H1 (cell line): ENCODE measurements around the gene CBFA2T2. TPM values are rescaled to one million over a fixed set of nuclear protein-coding genes. Genes with fewer than 3 reads are reported as not detected.
"Not testable (repeated sequence)": the region's sequence is repeated elsewhere in the genome, so short reads cannot be mapped to it uniquely, and the experiment has no call there.

Source experiments
- CTCF ChIA-PET: fragments of 300-600 bp; sonication (Branson Sonifier 250); formaldehyde crosslinking; loops from one replicate; lab custom pipeline; 2021; ENCODE audit not compliant: partially characterized antibody; lab: Charles Lee
- POLR2A ChIA-PET: fragments of 300-600 bp; sonication (Branson Sonifier 250); formaldehyde crosslinking; loops from one replicate; lab custom pipeline; 2021; ENCODE audit warnings: inconsistent platforms; ENCODE audit not compliant: partially characterized antibody; lab: Charles Lee
- DNase-seq, 2 experiments: peaks; one replicate each; pipeline versions ENCODE4 v3.0.0 to v3.0.0-alpha.2; 2010 to 2022; ENCODE audit warnings: low spot score in 2 of 2, low read depth in 1 of 2, mixed read lengths in 1 of 2
- FAIRE-seq: peaks from 2 replicates; lab custom pipeline; 2011; peaks lifted over from hg19 to GRCh38; lab: Jason Lieb, UNC
- H2AFZ ChIP-seq: 2 replicates; pipeline ENCODE4 v1.8.1; 2012; ENCODE audit warnings: low read length, inconsistent platforms
- H2AK5ac ChIP-seq: 2 replicates; pipeline ENCODE4 v1.6.1; 2013; ENCODE audit warnings: low read depth, low read length
- H2BK120ac ChIP-seq: replicated peaks from 2 replicates; pipeline ENCODE3; 2013; ENCODE audit warnings: low read depth, low read length, inconsistent platforms
- H2BK12ac ChIP-seq: 2 replicates; pipeline ENCODE4 v1.6.1; 2013; ENCODE audit warnings: low read depth, low read length
- H2BK15ac ChIP-seq: 2 replicates; pipeline ENCODE4 v1.6.1; 2013; ENCODE audit warnings: low read length
- H2BK20ac ChIP-seq: 2 replicates; pipeline ENCODE4 v1.6.1; 2013; ENCODE audit warnings: low read length
- H2BK5ac ChIP-seq: 2 replicates; pipeline ENCODE4 v1.6.1; 2013; ENCODE audit warnings: low read depth, low read length
- H3K14ac ChIP-seq: 2 replicates; pipeline ENCODE4 v1.6.1; 2013; ENCODE audit warnings: inconsistent platforms; ENCODE audit not compliant: insufficient read length
- H3K18ac ChIP-seq: 2 replicates; pipeline ENCODE4 v1.6.1; 2013; ENCODE audit warnings: low read length; ENCODE audit errors: extremely low read depth
- H3K23ac ChIP-seq: 2 replicates; pipeline ENCODE4 v1.6.1; 2013; ENCODE audit warnings: inconsistent platforms; ENCODE audit not compliant: insufficient read length
- H3K23me2 ChIP-seq: 2 replicates; pipeline ENCODE4 v1.6.1; 2013; ENCODE audit warnings: low read depth, low read length
- H3K27ac ChIP-seq: 2 replicates; pipeline ENCODE4 v1.6.1; 2011; ENCODE audit warnings: low read depth, low read length, inconsistent platforms
- H3K27me3 ChIP-seq, 4 experiments: replicated peaks in 1 of 4; 1 replicate in 1 of 4; 2 replicates in 3 of 4; pipeline versions ENCODE4 v1.6.1 to v1.8.1; 2011 to 2013; ENCODE audit warnings: low read length in 3 of 4, mild to moderate bottlenecking in 3 of 4, inconsistent platforms in 2 of 4, mixed read lengths in 2 of 4, moderate library complexity in 1 of 4; ENCODE audit not compliant: control insufficient read depth in 3 of 4, insufficient read depth in 3 of 4; ENCODE audit errors: extremely low read depth in 1 of 4
- H3K36me3 ChIP-seq, 4 experiments: 2 replicates each; pipeline versions ENCODE4 v1.6.1 to v1.8.1; 2011 to 2013; ENCODE audit warnings: mild to moderate bottlenecking in 4 of 4, low read length in 3 of 4, moderate library complexity in 2 of 4, control low read depth in 1 of 4, inconsistent platforms in 1 of 4; ENCODE audit not compliant: insufficient read depth in 4 of 4, control insufficient read depth in 2 of 4
- H3K4ac ChIP-seq: replicated peaks from 2 replicates; pipeline ENCODE3; 2013; ENCODE audit warnings: low read length, low read depth, mixed read lengths, inconsistent platforms; ENCODE audit not compliant: insufficient read length
- H3K4me1 ChIP-seq, 4 experiments: replicated peaks in 1 of 4; 1 replicate in 1 of 4; 2 replicates in 3 of 4; pipeline versions ENCODE4 v1.6.1 to v1.8.1; 2011 to 2013; ENCODE audit warnings: low read length in 3 of 4, inconsistent platforms in 2 of 4, mixed read lengths in 1 of 4; ENCODE audit not compliant: insufficient read depth in 4 of 4, control insufficient read depth in 3 of 4
- H3K4me2 ChIP-seq, 2 experiments: 2 replicates each; pipeline versions ENCODE4 v1.6.1 to v1.8.1; 2011 to 2013; ENCODE audit warnings: low read depth in 2 of 2, low read length in 2 of 2, control low read depth in 1 of 2, inconsistent platforms in 1 of 2, mild to moderate bottlenecking in 1 of 2; ENCODE audit not compliant: insufficient read depth in 1 of 2
- H3K4me3 ChIP-seq, 4 experiments: fragments of 200-600, 300-600 bp in 1 of 4; sonication (generic), shearing (Covaris generic), sonication (Bioruptor Twin) in 1 of 4; 2 replicates each; pipeline versions ENCODE4 v1.5.1 to v1.8.1; 2011 to 2016; ENCODE audit warnings: low read length in 4 of 4, low read depth in 3 of 4, control low read depth in 2 of 4, inconsistent platforms in 2 of 4, mild to moderate bottlenecking in 2 of 4, mixed read lengths in 1 of 4, moderate library complexity in 1 of 4; ENCODE audit not compliant: insufficient read depth in 2 of 4; ENCODE audit errors: extremely low read depth in 1 of 4
- H3K56ac ChIP-seq: replicated peaks from 2 replicates; pipeline ENCODE3; 2013; ENCODE audit warnings: low read depth, mild to moderate bottlenecking, mixed read lengths, low read length, inconsistent platforms; ENCODE audit not compliant: insufficient read length
- H3K79me1 ChIP-seq: 2 replicates; pipeline ENCODE4 v1.6.1; 2013; ENCODE audit warnings: low read depth, low read length, control low read depth
- H3K79me2 ChIP-seq, 2 experiments: 2 replicates each; pipeline versions ENCODE4 v1.6.1 to v1.8.1; 2012 to 2013; ENCODE audit warnings: low read length in 2 of 2, mild to moderate bottlenecking in 2 of 2, inconsistent platforms in 1 of 2; ENCODE audit not compliant: insufficient read depth in 2 of 2, control insufficient read depth in 1 of 2
- H3K9ac ChIP-seq, 4 experiments: replicated peaks in 1 of 4; 1 replicate in 1 of 4; 2 replicates in 3 of 4; pipeline versions ENCODE4 v1.6.1 to v1.8.1; 2011 to 2013; ENCODE audit warnings: low read depth in 3 of 4, low read length in 3 of 4, control low read depth in 2 of 4, mild to moderate bottlenecking in 2 of 4, moderate library complexity in 2 of 4, inconsistent platforms in 1 of 4; ENCODE audit errors: extremely low read depth in 1 of 4
- H3K9me3 ChIP-seq, 2 experiments: 2 replicates each; pipeline versions ENCODE4 v1.6.1 to v1.8.1; 2012 to 2013; ENCODE audit warnings: mild to moderate bottlenecking in 2 of 2, moderate library complexity in 2 of 2, control low read depth in 1 of 2, inconsistent platforms in 1 of 2, low read depth in 1 of 2, low read length in 1 of 2, mixed read lengths in 1 of 2; ENCODE audit not compliant: insufficient read depth in 2 of 2
- H4K20me1 ChIP-seq, 2 experiments: replicated peaks in 1 of 2; 2 replicates each; pipeline versions ENCODE3 to v1.8.1; 2011 to 2013; ENCODE audit warnings: inconsistent platforms in 2 of 2, low read length in 2 of 2, mild to moderate bottlenecking in 1 of 2; ENCODE audit not compliant: insufficient read depth in 2 of 2, control insufficient read depth in 1 of 2
- H4K5ac ChIP-seq: 2 replicates; pipeline ENCODE4 v1.6.1; 2013; ENCODE audit warnings: low read length, low read depth, mixed read lengths, inconsistent platforms; ENCODE audit not compliant: insufficient read length
- H4K8ac ChIP-seq: 2 replicates; pipeline ENCODE4 v1.8.0; 2013; ENCODE audit warnings: mild to moderate bottlenecking, moderate library complexity, low read length, inconsistent platforms; ENCODE audit not compliant: insufficient read depth; ENCODE audit errors: extremely low read depth
- H4K91ac ChIP-seq: replicated peaks from 2 replicates; pipeline ENCODE3; 2013; ENCODE audit warnings: low read length, mixed read lengths, inconsistent platforms; ENCODE audit not compliant: insufficient read length
- WGBS, 2 experiments: shearing (Covaris generic) in 1 of 2; methylation state at CpG; one replicate each; pipeline versions ENCODE4 v1.1.6 to v1.1.7; 2013 to 2015; ENCODE audit warnings: low lambda C conversion rate in 2 of 2, mixed read lengths in 2 of 2, inconsistent platforms in 1 of 2, low coverage in 1 of 2, missing lambda C conversion rate in 1 of 2; ENCODE audit not compliant: insufficient replicate concordance in 2 of 2, insufficient coverage in 1 of 2, insufficient read length in 1 of 2; ENCODE audit errors: extremely low coverage in 1 of 2, missing lambda C conversion rate in 1 of 2; 5-methylcytosine and 5-hydroxymethylcytosine counted together
- polyA plus RNA-seq, 7 experiments: library from polyadenylated mRNA; depleted of rRNA in 3 of 7; stranded (reverse) in 5 of 7; unstranded in 2 of 7; fragments of >200 nt in 5 of 7; fragments of 200-250 nt in 2 of 7; gene quantifications; 1 replicate in 5 of 7; 2 replicates in 1 of 7; 4 replicates in 1 of 7; pipeline versions ENCODE4 v1.2.1 to v1.2.3, GENCODE V29; 2011 to 2013; ENCODE audit warnings: missing spikeins in 2 of 7, mixed read lengths in 2 of 7
- total RNA-seq: library from RNA; stranded (reverse); fragmentation: NEBNext Ultra II Directional; extraction: Animal tissue kit (Norgen Biotek cat#: 25700); gene quantifications from 2 replicates; pipeline ENCODE4 v1.2.1, GENCODE V29; 2021

Gene CBFA2T2
- total and polyA plus RNA-seq, 2 of the 8 experiments (the other 6 are each of a cell fraction or from before 2014, with no cell fraction given), result 11.6 to 12.9 TPM

DNA sequence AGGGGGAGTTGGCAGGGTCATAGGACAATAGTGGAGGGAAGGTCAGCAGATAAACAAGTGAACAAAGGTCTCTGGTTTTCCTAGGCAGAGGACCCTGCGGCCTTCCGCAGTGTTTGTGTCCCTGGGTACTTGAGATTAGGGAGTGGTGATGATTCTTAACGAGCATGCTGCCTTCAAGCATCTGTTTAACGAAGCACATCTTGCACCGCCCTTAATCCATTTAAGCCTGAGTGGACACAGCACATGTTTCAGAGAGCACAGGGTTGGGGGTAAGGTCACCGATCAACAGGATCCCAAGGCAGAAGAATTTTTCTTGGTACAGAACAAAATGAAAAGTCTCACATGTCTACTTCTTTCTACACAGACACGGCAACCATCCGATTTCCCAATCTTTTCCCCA is 45.8 kb downstream of the CBFA2T2 start:
- H3K27ac ChIP-seq, H4K8ac ChIP-seq, H2BK15ac ChIP-seq, H4K20me1 ChIP-seq, FAIRE-seq, H3K9me3 ChIP-seq, POLR2A ChIA-PET, H3K23me2 ChIP-seq, H3K14ac ChIP-seq, CTCF ChIA-PET, H3K23ac ChIP-seq, H2AFZ ChIP-seq, H4K5ac ChIP-seq, H2BK12ac ChIP-seq, H3K27me3 ChIP-seq, H3K4me2 ChIP-seq, H3K79me1 ChIP-seq, H2BK5ac ChIP-seq, H2BK20ac ChIP-seq, H3K4ac ChIP-seq, H3K4me3 ChIP-seq, H2BK120ac ChIP-seq, H3K18ac ChIP-seq, H3K36me3 ChIP-seq, H3K79me2 ChIP-seq, H3K9ac ChIP-seq, H3K56ac ChIP-seq, H2AK5ac ChIP-seq, DNase-seq, H4K91ac ChIP-seq, H3K4me1 ChIP-seq: not testable (repeated sequence)
- WGBS, 2 experiments, result 100% methylated on average over 5 of the region's 8 CpGs; no CpG with 5 or more reads in 1 of the 2 experiments
